GM19238 (cell line): ENCODE results near the gene ZSWIM3.
"Not testable (repeated sequence)": the region's sequence is repeated elsewhere in the genome, so short reads cannot be mapped to it uniquely, and the experiment has no call there.

Experiments
- DNase-seq: peaks from one replicate; pipeline ENCODE4 v3.0.0; 2011; ENCODE audit warnings: low spot score; ENCODE audit not compliant: insufficient read length

The ZSWIM3 gene

GRCh38 chr20:45860560-45861220 is 3.3 kb downstream of the ZSWIM3 start:
- no peak for DNase-seq

GRCh38 chr20:45861221-45862075 is 4.0 kb downstream of the ZSWIM3 start:
- no peak for DNase-seq

DNA sequence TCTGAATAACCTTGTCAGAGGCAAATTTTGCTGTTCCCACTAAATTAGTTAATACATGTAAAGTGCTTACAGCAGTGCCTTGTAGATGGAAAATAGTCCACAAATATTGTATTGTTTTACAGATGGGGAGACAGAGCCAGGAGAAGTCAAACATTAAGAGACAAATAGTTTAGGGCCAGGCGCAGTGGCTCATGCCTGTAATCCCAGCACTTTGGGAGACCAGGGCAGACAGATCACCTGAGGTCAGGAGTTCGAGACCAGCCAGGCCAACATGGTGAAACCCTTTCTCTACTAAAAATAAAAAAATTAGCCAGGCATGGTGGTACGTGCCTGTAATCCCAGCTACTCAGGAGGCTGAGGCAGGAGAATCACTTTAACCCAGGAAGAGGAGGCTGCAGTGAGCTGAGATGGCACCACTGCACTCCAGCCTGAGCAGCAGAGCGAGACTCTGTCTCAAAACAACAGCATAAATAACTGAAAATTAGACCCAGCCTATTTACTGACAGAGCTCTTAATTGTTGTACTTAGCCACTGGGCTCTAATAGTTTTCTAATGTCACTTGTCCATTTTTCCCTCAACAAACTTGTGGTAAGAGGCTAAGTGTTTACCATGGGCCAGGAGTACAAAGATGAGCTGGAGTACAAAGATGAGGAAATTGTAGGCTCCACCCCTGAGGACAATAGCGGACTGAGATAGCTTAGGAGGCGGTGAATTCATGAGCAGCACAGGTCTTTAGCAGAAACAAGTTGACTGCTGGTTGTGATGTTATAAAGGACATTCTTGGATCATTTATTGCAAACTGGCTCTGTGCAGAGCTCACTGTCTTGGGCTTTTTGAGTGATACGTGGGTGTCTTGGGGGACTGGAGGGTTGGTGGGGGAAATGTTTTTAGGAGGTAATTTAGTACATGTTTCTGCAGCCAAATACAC is 6.4 kb downstream of the ZSWIM3 start:
- no peak for DNase-seq

- DNase-seq, result no peak
Measured at GRCh38 chr20:45866454-45866853, 9.0 kb downstream of the ZSWIM3 start.

DNA sequence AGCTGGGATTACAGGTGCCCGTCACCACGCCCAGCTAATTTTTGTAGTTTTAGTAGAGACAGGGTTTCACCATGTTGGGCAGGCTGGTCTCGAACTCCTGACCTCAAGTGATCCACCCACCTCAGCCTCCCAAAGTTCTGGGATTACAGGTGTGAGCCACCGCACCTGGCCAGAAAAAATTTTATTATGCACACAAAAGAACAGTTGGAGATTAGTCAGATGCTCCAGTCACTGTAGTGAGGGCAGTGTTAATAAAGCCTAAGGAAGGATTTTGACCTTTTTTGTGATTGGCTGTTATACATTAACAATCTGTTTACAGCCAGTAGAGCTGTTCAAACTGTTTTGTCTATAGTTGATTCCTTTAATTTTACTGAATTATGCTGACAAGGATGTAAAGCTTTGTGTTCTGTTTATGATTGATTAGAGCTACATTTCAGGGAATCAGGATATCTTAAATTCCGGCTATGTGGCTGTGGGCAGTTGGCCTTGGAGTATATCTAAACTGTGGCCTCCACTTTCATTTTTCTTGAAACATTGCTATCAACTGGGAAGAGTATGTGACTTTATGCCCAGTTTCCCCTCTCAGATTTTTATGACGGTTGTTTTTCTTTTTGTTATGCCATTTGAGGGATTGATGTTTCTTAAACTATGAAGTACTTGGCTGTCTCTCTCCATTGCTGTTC is 9.9 kb downstream of the ZSWIM3 start:
- no peak for DNase-seq

GRCh38 chr20:45867819-45868176 is 10.4 kb downstream of the ZSWIM3 start:
- DNase-seq, result no peak

DNA sequence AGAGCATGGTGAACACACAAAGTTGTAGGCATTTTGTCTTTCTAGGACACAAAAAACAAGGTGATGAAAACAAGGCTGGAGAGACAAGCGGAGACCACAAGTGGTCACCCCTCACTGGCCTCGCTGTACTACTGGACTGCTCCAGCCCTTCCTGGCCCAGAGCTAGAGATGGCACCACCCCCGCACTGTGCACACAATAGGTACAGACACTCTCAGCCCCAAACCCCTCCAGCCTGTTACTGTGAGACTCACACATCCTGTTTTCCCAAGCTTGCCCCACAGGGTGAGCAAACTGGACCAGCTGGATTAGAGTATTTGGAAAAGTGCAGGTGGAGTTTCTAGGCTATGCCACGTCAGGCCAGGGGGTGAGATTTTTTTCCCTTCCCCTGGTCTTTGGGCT is 15.2 kb downstream of the ZSWIM3 start:
- no peak for DNase-seq

GRCh38 chr20:45873409-45874103 is 16.1 kb downstream of the ZSWIM3 start:
- no peak for DNase-seq

- DNase-seq, result not testable (repeated sequence)
Measured at GRCh38 chr20:45874104-45874481, 16.7 kb downstream of the ZSWIM3 start.

- DNase-seq, result no peak
Measured at GRCh38 chr20:45874576-45874975, 17.2 kb downstream of the ZSWIM3 start.

- DNase-seq, result no peak
Measured at GRCh38 chr20:45878076-45878761, 20.8 kb downstream of the ZSWIM3 start.

DNA sequence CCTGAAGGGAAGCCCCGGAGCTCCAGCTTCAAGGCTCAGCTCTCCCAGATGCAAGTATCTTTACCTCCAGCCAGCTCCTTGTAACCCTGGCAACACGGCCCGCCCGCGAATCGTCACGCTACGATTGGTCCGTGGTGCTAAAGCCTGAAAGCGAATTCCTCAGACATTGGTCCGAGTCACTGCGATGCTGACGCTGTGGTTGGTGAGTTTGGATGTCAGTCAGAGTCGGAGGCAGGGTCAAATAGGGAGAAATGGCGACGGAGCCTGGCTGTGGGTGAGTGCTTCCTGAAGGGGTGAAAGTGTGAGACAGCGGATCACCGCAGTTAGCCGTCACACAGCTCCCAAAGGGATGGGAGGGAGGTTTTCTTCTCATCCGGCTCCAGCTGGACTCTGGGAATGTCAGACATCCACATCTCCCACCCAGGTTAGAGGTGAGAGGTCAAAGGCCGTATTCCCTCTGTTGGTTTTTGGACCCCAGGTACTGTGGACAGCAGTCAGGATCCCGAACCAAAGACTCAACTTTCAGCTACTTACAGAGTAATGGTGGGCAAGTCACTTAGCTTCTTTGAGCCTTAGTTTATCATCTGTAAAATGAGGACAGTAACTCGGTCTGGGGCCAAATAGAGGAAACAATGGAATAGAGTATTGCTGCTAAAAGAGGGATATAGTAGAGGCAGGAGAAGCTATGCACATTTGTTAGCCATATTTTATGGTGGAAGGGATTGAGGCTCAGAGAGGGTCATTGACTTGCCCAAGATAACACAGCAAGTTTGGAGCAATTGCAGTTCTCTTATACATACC is 23.8 kb downstream of the ZSWIM3 start, which contains the start of gene ZSWIM1:
Gene ZSWIM1 (plus strand): TSS at position 240 of the 801 bp plus-strand sequence. CDS start 1,366 bp downstream, outside the sequence.
- DNase-seq, result peak; percentile 98

DNA sequence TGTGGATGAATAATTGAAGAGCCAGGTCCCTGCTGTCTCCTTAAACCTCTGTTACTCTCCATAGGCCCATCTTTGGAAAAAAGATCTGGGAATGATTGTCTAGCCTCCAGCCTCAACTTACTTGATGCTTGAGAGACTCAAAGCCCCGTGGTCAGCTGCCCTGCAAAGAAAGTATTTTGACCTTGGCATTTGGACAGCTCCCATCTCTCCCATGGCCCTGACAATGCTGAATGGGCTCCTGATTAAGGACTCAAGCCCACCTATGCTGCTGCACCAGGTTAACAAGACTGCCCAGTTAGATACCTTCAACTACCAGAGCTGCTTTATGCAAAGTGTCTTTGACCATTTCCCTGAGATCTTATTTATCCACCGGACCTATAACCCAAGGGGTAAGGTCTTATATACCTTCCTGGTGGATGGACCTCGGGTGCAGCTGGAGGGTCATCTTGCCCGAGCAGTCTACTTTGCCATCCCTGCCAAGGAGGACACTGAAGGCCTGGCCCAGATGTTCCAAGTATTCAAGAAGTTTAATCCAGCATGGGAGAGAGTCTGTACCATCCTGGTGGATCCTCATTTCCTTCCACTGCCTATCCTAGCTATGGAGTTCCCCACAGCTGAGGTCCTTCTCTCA is 25.2 kb downstream of the ZSWIM3 start:
- no peak for DNase-seq

- no peak for DNase-seq
Measured at GRCh38 chr20:45883100-45883469, 25.7 kb downstream of the ZSWIM3 start.

- DNase-seq, result no peak
Measured at GRCh38 chr20:45886590-45887345, 29.4 kb downstream of the ZSWIM3 start.

DNA sequence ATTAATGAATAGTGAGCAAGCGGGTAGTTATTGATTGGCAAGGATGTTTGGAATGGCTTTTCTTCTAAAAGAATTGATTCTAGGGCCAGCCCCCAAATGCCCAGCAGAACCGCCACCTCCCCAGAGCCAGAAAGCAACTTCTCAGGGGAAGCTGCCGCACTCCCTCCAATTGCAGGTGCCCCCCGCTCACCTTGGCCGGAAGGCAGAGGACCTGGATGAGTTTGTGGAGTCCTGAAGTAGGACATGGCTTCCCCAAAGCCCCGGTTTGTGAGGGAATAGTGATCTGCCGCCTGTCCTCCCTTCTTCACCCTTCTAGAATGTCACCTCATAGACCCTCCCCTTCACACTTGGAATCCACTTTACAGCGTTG is 29.9 kb downstream of the ZSWIM3 start, which contains the start of gene SPATA25:
Gene SPATA25 (minus strand): TSS at position 277 of the 370 bp plus-strand sequence. CDS start 32 bp downstream, at position 245.
- no peak for DNase-seq

GRCh38 chr20:45888681-45889080 is 31.3 kb downstream of the ZSWIM3 start:
- no peak for DNase-seq
